Transverse colon (tissue), 4 donors: Measurements from ENCODE around the gene PDE1C. TPM values are rescaled to one million over a fixed set of nuclear protein-coding genes. Genes with fewer than 3 reads are reported as not detected.

Source experiments
- DNase-seq: peaks from one replicate; pipeline ENCODE4 v3.0.0-alpha.2; 2019
- H3K27ac ChIP-seq, 4 donors: fragments of 200-600 bp; sonication (generic); 2 replicates each; pipeline ENCODE4 v1.5.1; 2016 to 2018; ENCODE audit warnings: inconsistent platforms in 4 of 4
- H3K27me3 ChIP-seq: fragments of 200-600 bp; sonication (generic); 2 replicates; pipeline ENCODE4 v1.5.1; 2017; ENCODE audit warnings: inconsistent platforms
- H3K36me3 ChIP-seq, 4 donors: fragments of 200-600 bp; sonication (generic); 2 replicates each; pipeline ENCODE4 v1.5.1; 2017 to 2019; ENCODE audit warnings: inconsistent platforms in 4 of 4
- H3K4me1 ChIP-seq, 4 donors: fragments of 200-600 bp; sonication (generic); 2 replicates each; pipeline ENCODE4 v1.5.1; 2017 to 2020; ENCODE audit warnings: inconsistent platforms in 4 of 4
- H3K4me3 ChIP-seq, 4 donors: fragments of 200-600 bp; sonication (generic); 1 replicate in 1 of 4; 2 replicates in 3 of 4; pipeline versions ENCODE4 v1.5.1 to v1.6.1; 2017 to 2019; ENCODE audit warnings: inconsistent platforms in 4 of 4
- H3K9me3 ChIP-seq, 2 donors: fragments of 200-600 bp; sonication (generic); 2 replicates each; pipeline ENCODE4 v1.5.1; 2017 to 2019; ENCODE audit warnings: inconsistent platforms in 2 of 2
- CTCF ChIP-seq, 5 experiments: fragments of 200-600 bp in 3 of 5; fragments of 450-650 bp in 2 of 5; sonication (generic) in 3 of 5; IDR thresholded peaks; 1 replicate in 2 of 5; 2 replicates in 3 of 5; pipeline ENCODE4 v1.5.1; 2016 to 2017; ENCODE audit warnings: antibody characterized with exemption in 5 of 5, inconsistent platforms in 3 of 5, mild to moderate bottlenecking in 2 of 5, moderate library complexity in 1 of 5
- EP300 ChIP-seq: sonication (generic); formaldehyde crosslinking; IDR thresholded peaks from one replicate; pipeline ENCODE4 v1.6.1; 2017; ENCODE audit warnings: antibody characterized with exemption, low read depth
- POLR2A ChIP-seq: fragments of 450-650 bp; IDR thresholded peaks from one replicate; pipeline ENCODE4 v1.6.1; 2016; ENCODE audit warnings: antibody characterized with exemption, mild to moderate bottlenecking, moderate library complexity
- POLR2AphosphoS5 ChIP-seq, 3 donors: sonication (generic); formaldehyde crosslinking; IDR thresholded peaks; one replicate each; pipeline ENCODE4 v1.6.1; 2016; ENCODE audit warnings: antibody characterized with exemption in 3 of 3
- WGBS, 2 donors: methylation state at CpG; one replicate each; pipeline ENCODE4 v1.1.5; 2018; ENCODE audit warnings: low coverage in 1 of 2; 5-methylcytosine and 5-hydroxymethylcytosine counted together
- in situ Hi-C, 4 donors: fragments of 200-750 bp; cut with MboI; loops; one replicate each; pipeline versions ENCODE4 v1.15.0 to v1.15.1; 2017; ENCODE audit warnings: low sequenced_read_pairs in 3 of 4, low pct_ligation_motif_present in 1 of 4, low pct_unique_long_range_greater_than_20kb in 1 of 4
- intact Hi-C: fragments of 100-400 bp; cut with DNase I; formaldehyde crosslinking; loops from one replicate; pipeline ENCODE4 v1.15.1; 2023; ENCODE audit warnings: low total_unique reads
- total RNA-seq, 4 donors: library from RNA; depleted of rRNA; stranded (reverse); fragments of >200 nt; gene quantifications; one replicate each; pipeline ENCODE4 v1.1.0, GENCODE V29; 2016

PDE1C gene
- total RNA-seq, 4 donors from 2014 or later: 1.5 to 8.4 (median 2.9) TPM

DNA sequence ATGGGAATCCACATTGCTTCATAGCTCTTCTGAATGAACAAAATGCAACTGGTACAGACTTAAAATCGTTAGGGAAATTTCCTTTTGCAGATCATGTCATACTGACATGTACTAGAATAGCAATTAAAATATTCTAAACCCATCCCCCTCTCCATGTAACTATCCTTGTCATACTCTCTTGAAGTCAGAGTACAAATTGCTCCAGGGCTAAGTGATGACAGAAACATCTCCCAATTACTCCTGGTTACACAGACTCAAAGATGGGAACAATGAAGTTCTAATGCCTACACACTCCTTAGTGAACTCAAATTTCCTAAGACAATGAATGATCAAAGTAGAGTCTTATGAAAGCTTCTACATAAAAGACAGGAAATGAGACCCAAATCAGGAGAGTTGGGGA lies 87.2 kb downstream of the PDE1C start:
- Histone ChIP-seq H3K27me3 (no peaks in the 10 kb centered on the region), H3K36me3 (no peaks in the 10 kb centered on the region), H3K27ac (no peak overlapping the region), H3K4me1 (no peaks in the 10 kb centered on the region), H3K9me3 (no peaks in the 10 kb centered on the region), H3K4me3 (no peak overlapping the region)
- TF ChIP-seq CTCF (IDR thresholded peaks at IDR 0.05) (no peak), POLR2AphosphoS5 (IDR thresholded peaks at IDR 0.05) (no peak), POLR2A (no peak), EP300 (no peak)
- no peak for DNase-seq
- in situ Hi-C loops: no loop called here
- intact Hi-C loops: no loop called here
- WGBS, 2 donors: 30 to 50% methylated on average over 1 of the region's 1 CpG

DNA sequence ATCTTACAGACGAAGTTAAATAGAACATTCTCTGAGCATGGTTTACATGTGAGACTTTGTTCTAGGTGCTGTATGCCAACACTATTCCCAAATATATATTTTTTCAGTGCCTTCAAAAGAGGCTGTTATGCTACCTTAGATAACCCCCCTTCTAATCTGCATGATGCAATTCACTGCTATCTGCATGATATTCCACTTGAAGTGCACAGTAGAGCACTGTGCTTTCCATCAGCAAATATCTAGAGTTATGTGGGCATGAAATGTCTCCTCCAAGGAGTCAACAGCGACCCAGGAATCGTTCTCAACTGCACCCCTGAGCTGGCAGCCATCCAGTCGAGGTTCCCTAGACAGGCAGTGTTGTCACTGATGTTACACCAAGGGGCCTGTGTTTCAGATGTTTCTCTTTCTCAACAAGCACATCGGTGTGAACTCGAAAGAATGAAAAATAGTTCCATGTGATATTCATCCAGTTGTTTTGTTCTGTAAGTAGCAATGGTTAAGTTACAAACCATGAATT lies 88.3 kb downstream of the PDE1C start:
- Histone ChIP-seq H3K27ac (no peak overlapping the region), H3K9me3 (no peaks in the 10 kb centered on the region), H3K36me3 (no peaks in the 10 kb centered on the region), H3K4me1 (no peaks in the 10 kb centered on the region), H3K27me3 (no peaks in the 10 kb centered on the region), H3K4me3 (no peak overlapping the region)
- in situ Hi-C loops (no loop called here), intact Hi-C loops (no loop called here)
- DNase-seq: no peak
- no peak for TF ChIP-seq EP300
- no peak for TF ChIP-seq CTCF (IDR thresholded peaks at IDR 0.05)
- TF ChIP-seq POLR2A: no peak
- no peak for TF ChIP-seq POLR2AphosphoS5 (IDR thresholded peaks at IDR 0.05)
- 73 to 76% methylated on average over 5 to 6 of the region's 6 CpGs for WGBS, 2 donors

DNA sequence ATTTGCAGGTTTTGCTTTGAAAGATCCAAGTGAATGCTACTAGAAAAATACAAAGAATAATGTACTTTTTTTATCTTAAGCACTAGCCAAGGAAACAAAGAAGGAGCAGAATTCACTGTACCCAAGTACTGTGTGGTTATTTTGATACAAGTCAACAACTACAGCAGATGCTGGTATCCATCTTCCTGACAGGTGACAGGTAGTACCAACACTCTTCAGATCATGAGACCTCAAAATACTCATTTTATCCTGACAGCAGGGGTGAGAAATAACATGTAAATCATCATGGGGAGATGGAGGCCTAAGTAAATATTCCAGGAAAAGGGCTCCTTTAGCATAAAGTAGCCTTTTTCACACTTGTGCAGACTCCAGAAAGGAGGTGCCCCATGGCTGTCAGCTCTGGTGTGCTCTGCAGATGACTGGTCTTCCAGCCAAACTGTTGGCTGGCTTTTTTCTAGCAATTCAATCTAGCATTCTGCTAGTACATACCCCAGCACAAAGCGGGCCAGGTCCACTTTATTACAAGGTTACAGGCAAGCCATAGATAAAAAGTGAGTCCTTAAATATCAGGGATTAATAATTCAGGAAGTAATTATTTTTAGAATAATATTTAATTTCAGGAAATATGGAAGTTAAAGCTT lies 90.4 kb downstream of the PDE1C start:
- Histone ChIP-seq H3K27me3 (no peaks in the 10 kb centered on the region), H3K9me3 (no peaks in the 10 kb centered on the region), H3K27ac (no peak overlapping the region), H3K4me3 (no peak overlapping the region), H3K36me3 (no peaks in the 10 kb centered on the region), H3K4me1 (no peaks in the 10 kb centered on the region)
- intact Hi-C loops: no loop called here
- no peak for TF ChIP-seq POLR2A
- TF ChIP-seq POLR2AphosphoS5 (IDR thresholded peaks at IDR 0.05): no peak
- no peak for TF ChIP-seq CTCF (IDR thresholded peaks at IDR 0.05)
- no peak for TF ChIP-seq EP300
- DNase-seq: no peak
- in situ Hi-C loops: no loop called here
- WGBS, 2 donors: 89% methylated on average over 1 of the region's 1 CpG; no CpG with 5 or more reads in 1 of the 2 donors

- H3K27me3 ChIP-seq: no peaks in the 10 kb centered on the region
These were observed 94.7 kb downstream of the PDE1C start for GRCh38 chr7:31975546-31975945.

More at GRCh38 chr7:31975546-31975945, 94.7 kb downstream of the PDE1C start:
- no peaks in the 10 kb centered on the region for H3K9me3 ChIP-seq
- intact Hi-C loops: no loop called here
- DNase-seq: no peak
- in situ Hi-C loops: no loop called here
- WGBS, 2 donors: 82 to 83% methylated on average over 5 of the region's 5 CpGs
- no peak overlapping the region for H3K4me3 ChIP-seq
- no peak overlapping the region for H3K27ac ChIP-seq
- TF ChIP-seq POLR2A (no peak), CTCF (IDR thresholded peaks at IDR 0.05) (no peak), EP300 (no peak), POLR2AphosphoS5 (IDR thresholded peaks at IDR 0.05) (no peak)
- H3K36me3 ChIP-seq: no peaks in the 10 kb centered on the region
- no peaks in the 10 kb centered on the region for H3K4me1 ChIP-seq
